GM23338 (cell line): ENCODE results near the gene POLD2.

ENCODE experiments used
- CREB1 ChIP-seq: fragments of 250-450 bp; sonication (Bioruptor Pico); IDR thresholded peaks from 2 replicates; pipeline ENCODE4 v1.5.0; 2020; ENCODE audit warnings: low read depth, mild to moderate bottlenecking, moderate library complexity
- CTCF ChIP-seq, 2 experiments: fragments of 200-600 bp in 1 of 2; sonication (generic) in 1 of 2; conservative IDR thresholded peaks; 2 replicates each; pipeline versions ENCODE4 v1.5.1 to v1.6.1; 2016 to 2017; ENCODE audit warnings: antibody characterized with exemption in 2 of 2, low read depth in 2 of 2, mild to moderate bottlenecking in 2 of 2, moderate library complexity in 1 of 2
- EZH2 ChIP-seq: fragments of 200-600 bp; sonication (generic); IDR thresholded peaks from one replicate; pipeline ENCODE4 v1.8.0; 2017; ENCODE audit warnings: antibody characterized with exemption, mild to moderate bottlenecking, low read depth; ENCODE audit not compliant: unreplicated experiment
- EZH2phosphoT487 ChIP-seq: fragments of 200-600 bp; sonication (generic); IDR thresholded peaks from one replicate; pipeline ENCODE4 v1.8.1; 2018; ENCODE audit warnings: antibody characterized with exemption; ENCODE audit not compliant: unreplicated experiment
- JUNB ChIP-seq: IDR thresholded peaks from one replicate; pipeline ENCODE4 v1.6.1; 2016; ENCODE audit warnings: antibody characterized with exemption; ENCODE audit not compliant: unreplicated experiment
- NANOG ChIP-seq: IDR thresholded peaks from 2 replicates; pipeline ENCODE4 v1.6.1; 2016; ENCODE audit warnings: antibody characterized with exemption, borderline replicate concordance
- POLR2AphosphoS5 ChIP-seq: IDR thresholded peaks from 2 replicates; pipeline ENCODE4 v1.6.1; 2016; ENCODE audit warnings: antibody characterized with exemption, low read depth
- REST ChIP-seq: IDR thresholded peaks from one replicate; pipeline ENCODE4 v1.6.1; 2018; ENCODE audit warnings: antibody characterized with exemption; ENCODE audit not compliant: unreplicated experiment
- STAT1 ChIP-seq: IDR thresholded peaks from one replicate; pipeline ENCODE4 v1.6.1; 2016; ENCODE audit warnings: antibody characterized with exemption; ENCODE audit not compliant: unreplicated experiment
- ZNF114 ChIP-seq: fragments of 250-450 bp; sonication (Bioruptor Pico); IDR thresholded peaks from 2 replicates; pipeline ENCODE4 v1.5.0; 2020; ENCODE audit warnings: mild to moderate bottlenecking, moderate library complexity
- ZNF331 ChIP-seq: fragments of 250-450 bp; sonication (Bioruptor Pico); IDR thresholded peaks from 2 replicates; pipeline ENCODE4 v1.5.0; 2020; ENCODE audit warnings: low read depth, mild to moderate bottlenecking, moderate library complexity
- ZNF462 ChIP-seq: fragments of 250-450 bp; sonication (Bioruptor Pico); IDR thresholded peaks from 2 replicates; pipeline ENCODE4 v1.5.0; 2020; ENCODE audit warnings: mild to moderate bottlenecking, moderate library complexity
- TF ChIP-seq, protein P1 (sequence below): IDR thresholded peaks from 2 replicates; pipeline ENCODE4 v1.6.1; 2016; ENCODE audit warnings: antibody characterized with exemption

- TF ChIP-seq CTCF (conservative IDR thresholded peaks at IDR 0.05; ENCODE audit: low read depth in 2 of 2) (no peak), REST (no peak), EZH2phosphoT487 (no peak), EZH2 (no peak), STAT1 (no peak), CREB1 (CRISPR knock-in tag) (no peak), JUNB (no peak), POLR2AphosphoS5 (no peak), ZNF331 (CRISPR knock-in tag) (no peak), NANOG (no peak), ZNF114 (CRISPR knock-in tag) (no peak), ZNF462 (CRISPR knock-in tag) (no peak)
- TF ChIP-seq, protein P1, sequence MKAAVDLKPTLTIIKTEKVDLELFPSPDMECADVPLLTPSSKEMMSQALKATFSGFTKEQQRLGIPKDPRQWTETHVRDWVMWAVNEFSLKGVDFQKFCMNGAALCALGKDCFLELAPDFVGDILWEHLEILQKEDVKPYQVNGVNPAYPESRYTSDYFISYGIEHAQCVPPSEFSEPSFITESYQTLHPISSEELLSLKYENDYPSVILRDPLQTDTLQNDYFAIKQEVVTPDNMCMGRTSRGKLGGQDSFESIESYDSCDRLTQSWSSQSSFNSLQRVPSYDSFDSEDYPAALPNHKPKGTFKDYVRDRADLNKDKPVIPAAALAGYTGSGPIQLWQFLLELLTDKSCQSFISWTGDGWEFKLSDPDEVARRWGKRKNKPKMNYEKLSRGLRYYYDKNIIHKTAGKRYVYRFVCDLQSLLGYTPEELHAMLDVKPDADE, result no peak
Measured at GRCh38 chr7:44086627-44087026, 36.7 kb downstream of the POLD2 start.
